GM21786 (cell line): ENCODE measurements around the gene VAPA.

Source experiments
- ATAC-seq: cut with Tn5 transposase; IDR thresholded peaks from one replicate; pipeline ENCODE4 v1.9.1; 2021; ENCODE audit not compliant: unreplicated experiment

The VAPA gene

GRCh38 chr18:9969247-9969646, 55.4 kb downstream of the VAPA start:
- no peak for ATAC-seq

DNA sequence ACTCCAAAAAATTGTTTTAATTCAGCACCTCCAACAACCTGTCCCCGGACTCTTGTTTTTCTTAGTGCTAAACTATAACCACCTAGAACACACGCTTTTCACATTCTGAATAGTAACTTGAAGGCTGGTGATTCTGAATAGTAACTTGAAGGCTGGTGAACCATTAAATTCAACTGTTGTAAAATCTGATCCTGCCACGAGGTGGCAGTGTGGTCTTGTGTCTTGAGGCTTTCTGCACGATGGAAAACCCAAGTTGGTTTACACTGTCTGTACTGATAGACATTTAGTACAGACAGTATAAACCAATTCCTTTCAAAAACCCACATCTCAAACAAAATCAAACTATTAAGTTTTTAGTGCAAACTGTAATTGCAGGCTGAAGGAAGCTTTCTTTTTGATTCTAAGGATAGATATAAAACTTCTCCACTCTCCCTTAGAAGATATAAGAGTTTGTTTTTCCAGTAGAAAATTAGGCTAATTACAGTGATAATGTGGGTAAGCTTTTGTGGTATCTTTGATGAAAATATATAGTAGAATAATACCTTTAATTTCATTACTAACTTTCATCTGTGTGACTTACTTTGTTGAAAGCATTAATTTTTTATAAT, 57.6 kb downstream of the VAPA start:
- no peak for ATAC-seq

DNA sequence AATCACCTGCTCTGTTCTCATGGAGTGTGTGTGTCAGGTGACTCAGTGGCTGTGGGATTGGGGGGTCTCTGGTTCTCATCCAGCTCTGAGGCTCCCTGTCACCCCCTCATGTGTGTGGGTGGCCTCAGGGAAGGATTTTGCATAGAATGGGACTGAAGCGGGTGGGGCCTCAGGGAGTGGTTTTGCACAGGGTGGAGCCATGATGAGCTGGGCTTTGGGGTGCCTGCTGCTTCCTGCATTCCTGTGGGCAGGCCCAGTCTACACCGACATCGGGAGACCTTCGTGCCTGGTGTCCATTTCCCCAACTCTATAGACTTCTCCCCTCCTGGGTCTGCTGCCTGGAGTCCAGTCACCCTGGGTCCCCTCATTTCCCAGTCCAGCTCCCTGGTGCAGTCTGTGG, 59.7 kb downstream of the VAPA start:
- no peak for ATAC-seq

GRCh38 chr18:9974279-9974915, 60.6 kb downstream of the VAPA start:
- no peak for ATAC-seq

- ATAC-seq = no peak
Measured at GRCh38 chr18:9975658-9976057, 61.8 kb downstream of the VAPA start.

GRCh38 chr18:9982711-9983110, 68.9 kb downstream of the VAPA start:
- ATAC-seq = no peak

DNA sequence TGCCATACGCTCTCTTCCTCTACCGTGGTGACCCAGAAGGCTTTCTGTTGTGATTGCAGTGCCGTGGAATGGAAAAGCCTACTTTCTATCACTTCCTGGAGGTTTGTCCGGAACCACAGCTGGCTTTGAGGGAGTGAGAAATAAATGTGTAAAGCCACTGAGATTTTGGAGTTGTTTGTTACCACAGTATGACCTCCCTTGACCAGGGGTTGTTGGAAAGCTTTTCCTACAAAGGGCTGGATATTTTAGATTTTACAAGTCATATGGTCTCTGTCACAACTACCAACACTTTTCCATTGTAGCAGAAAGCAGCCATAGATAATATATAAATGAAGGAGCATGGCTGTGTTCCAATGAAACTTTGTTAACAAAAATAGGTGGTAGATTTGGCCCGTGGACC, 70.3 kb downstream of the VAPA start:
- ATAC-seq = no peak

DNA sequence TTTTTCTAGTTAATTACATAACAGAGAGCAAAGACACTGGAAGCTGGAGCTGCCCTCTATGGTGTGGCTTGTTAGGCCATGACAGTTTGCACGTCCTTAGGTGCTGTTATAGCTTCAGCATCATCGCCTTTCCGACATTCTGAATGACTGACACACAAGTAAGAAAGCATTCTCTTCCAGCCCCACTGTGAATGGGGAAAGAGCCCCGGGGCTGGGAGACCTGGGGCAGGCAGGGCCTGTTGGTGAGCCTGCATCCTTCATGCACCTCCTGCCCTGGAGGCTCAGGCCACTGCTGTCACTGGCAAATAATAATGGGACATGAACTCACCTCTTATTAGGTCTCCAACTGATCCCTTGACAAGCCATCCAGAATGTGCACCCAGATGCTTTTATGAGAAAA, 71.8 kb downstream of the VAPA start:
- no peak for ATAC-seq

GRCh38 chr18:9986156-9986930, 72.5 kb downstream of the VAPA start:
- no peak for ATAC-seq

- ATAC-seq = no peak
Measured at GRCh38 chr18:9987345-9987744, 73.5 kb downstream of the VAPA start.

GRCh38 chr18:9987931-9988330, 74.1 kb downstream of the VAPA start:
- ATAC-seq = no peak

DNA sequence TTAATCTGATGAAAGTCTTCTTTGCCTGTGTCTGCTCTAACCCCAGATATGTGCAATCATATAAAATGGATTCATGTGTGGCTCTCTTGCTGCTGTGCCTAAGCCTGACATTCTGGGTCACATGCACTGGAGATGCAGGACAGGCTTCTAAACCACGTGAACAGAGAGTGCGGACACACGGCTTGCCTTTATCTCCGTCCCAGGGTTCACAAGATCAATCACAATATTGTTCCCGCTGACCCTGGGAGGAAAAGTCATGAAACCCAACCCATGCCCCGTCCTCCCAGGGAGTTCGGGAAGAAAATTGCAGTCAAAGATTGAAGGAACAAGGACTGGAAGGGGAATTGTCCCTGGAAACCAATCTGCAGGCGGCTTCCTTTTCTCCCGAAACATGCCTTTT, 74.8 kb downstream of the VAPA start:
- no peak for ATAC-seq

DNA sequence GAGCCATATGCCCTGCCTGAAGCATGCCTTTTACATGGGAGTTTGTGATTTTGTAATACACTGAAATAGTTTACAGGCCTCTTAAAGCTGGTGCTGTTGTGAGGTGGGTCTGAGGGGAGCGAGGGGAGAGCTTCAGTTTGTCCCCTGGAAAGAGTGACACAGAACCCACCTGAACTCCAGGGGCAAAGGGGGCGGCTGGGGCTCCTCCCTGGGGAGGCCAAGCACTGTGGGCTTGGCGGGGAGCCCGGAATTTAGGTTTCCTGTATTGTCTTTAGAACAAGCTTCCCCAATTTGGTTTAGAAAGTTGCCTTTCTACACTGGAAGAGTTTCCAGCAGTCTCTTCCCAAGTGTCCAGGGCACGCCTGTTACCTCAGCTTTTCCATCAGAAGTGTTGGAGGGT, 75.7 kb downstream of the VAPA start:
- no peak for ATAC-seq

- ATAC-seq = no peak
Measured at GRCh38 chr18:9991011-9992000, 77.5 kb downstream of the VAPA start.

GRCh38 chr18:9992300-9992972, 78.6 kb downstream of the VAPA start:
- no peak for ATAC-seq

DNA sequence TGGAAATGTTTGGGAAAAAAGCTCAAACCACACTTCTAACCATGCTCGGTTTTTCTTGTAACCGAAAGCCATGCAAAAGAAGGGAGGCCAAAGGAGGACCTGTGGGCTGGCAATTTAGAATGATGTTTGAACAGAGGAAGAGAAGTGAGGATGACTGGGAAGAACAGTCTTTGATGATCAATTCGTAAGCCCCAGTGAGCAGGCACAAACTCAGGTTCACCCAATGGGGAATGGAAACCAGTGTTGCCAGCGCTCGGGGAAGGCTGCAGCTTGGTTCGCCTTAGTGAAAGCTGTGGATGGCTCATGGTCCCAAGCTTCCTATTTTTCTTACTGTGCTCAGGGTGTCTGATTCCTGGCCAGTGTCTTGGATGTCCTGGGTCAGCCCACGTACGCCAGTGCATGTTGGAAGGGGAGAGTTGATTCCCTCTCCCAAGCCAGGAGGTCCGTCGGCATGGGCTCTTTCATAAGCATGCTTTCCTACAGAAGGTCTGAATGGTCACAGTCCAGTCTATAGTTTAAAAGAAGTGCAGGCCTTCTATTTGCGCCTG, 79.2 kb downstream of the VAPA start:
- no peak for ATAC-seq

- ATAC-seq = no peak
Measured at GRCh38 chr18:9993521-9994025, 79.8 kb downstream of the VAPA start.

DNA sequence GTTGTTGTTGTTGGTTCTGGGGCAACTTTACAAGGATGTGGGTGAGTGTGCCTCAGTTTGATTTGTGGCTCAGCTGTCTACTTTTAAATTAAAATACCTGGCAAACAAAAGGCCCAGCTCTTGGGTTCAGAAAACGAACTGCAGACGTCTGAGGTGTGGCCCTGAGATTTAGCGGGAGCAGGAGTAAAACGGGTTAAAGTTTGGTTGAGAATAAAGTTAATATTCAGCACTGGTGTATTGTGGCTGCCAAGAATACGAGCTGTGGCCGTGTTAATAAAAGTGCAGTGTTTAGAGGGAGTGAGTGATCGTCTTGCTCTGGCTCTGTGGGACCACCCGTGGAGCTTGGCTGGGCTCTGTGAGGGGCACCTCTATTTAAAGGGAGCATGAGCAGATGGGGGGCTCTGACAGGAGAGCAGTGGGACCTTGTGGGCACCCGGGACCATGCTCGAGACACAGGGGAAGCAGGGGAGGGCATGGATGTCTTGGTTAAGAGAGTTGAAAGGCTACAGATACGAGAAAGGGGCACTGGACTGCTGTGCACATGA, 80.3 kb downstream of the VAPA start:
- ATAC-seq = no peak

DNA sequence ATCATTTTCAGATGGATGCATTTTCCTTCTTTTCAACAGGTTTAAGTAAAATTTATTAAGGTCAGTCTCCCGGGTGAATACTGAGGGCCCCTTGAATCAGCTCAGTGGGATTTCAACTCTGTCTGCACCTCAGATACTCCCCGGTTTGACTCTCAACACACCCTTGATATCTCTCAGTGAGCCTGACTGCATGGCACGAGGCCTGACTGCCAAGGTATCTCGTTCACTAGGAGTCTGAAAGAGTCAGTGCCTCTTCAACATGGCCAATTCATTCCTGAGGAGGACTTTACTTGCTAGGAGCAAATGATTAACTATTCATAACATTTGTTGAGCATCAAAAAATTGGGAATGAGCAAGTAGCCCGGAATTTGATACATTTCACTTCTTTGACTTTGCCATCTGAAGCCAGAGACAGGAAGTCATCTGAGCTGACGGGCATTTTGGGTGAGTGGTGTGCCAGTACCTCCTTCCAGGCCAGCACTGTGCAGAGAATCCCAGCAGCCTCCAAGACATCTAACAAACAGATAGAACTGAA, 81.0 kb downstream of the VAPA start:
- ATAC-seq = no peak

DNA sequence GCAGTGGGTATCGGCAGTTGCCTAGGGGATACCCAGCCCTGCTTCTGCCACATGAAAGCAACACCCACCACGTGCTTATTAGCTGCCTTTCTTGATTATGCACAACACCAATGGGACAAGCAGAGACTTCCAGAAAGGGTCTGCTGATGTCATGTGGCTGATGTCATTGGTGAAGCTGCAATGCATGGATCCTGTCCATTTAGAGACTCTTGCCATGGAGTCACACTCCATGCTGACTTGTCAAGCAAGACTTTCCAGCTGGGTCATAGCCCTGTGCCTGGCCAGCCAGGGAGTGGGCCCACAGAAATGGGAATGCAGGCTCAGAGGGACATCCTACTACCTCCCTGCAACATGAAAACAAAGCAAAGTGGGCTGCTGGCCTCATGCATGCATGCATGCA, 81.8 kb downstream of the VAPA start:
- ATAC-seq = no peak
